Activated CD8-positive, alpha-beta T cell treated with anti-CD3 and anti-CD28 coated beads, Interleukin-2, amount 10 ng/mL, durations not matched to agents 7 days and 5 days (primary cell): ENCODE measurements around the gene AKR1C1. TPM values are rescaled to one million over a fixed set of nuclear protein-coding genes. Genes with fewer than 3 reads are reported as not detected.
"Not testable (repeated sequence)": the region's sequence is repeated elsewhere in the genome, so short reads cannot be mapped to it uniquely, and the experiment has no call there.

Experiments used
- ATAC-seq: fragments of 150-1000 bp; cut with Tn5 transposase; one replicate; pipeline ENCODE4 v1.10.0; 2021; ENCODE audit warnings: moderate library complexity
- CTCF ChIA-PET: fragments of 350-600 bp; sonication (Branson Sonifier 250); formaldehyde crosslinking; loops from one replicate; lab custom pipeline; 2021; ENCODE audit warnings: antibody characterized with exemption; lab: Charles Lee
- POLR2A ChIA-PET: fragments of 350-600 bp; sonication (Branson Sonifier 250); formaldehyde crosslinking; loops from one replicate; lab custom pipeline; 2021; ENCODE audit warnings: antibody characterized with exemption; lab: Charles Lee
- DNase-seq: peaks from one replicate; pipeline ENCODE4 v3.0.0-alpha.2; 2020
- H3K27ac Mint-ChIP-seq: one replicate; pipeline ENCODE4 v1.8.0; 2021; ENCODE audit warnings: mild to moderate bottlenecking, mixed read lengths
- H3K27me3 Mint-ChIP-seq: one replicate; pipeline ENCODE4 v1.8.0; 2021; ENCODE audit warnings: low read depth, mixed read lengths
- H3K36me3 Mint-ChIP-seq: one replicate; pipeline ENCODE4 v1.8.0; 2021; ENCODE audit warnings: low read depth, mixed read lengths
- H3K4me1 Mint-ChIP-seq: one replicate; pipeline ENCODE4 v1.8.0; 2021; ENCODE audit warnings: low read depth, mixed read lengths
- H3K4me3 Mint-ChIP-seq: one replicate; pipeline ENCODE4 v1.8.0; 2021; ENCODE audit warnings: mild to moderate bottlenecking, mixed read lengths
- H3K9me3 Mint-ChIP-seq: one replicate; pipeline ENCODE4 v1.8.0; 2022; ENCODE audit warnings: mixed read lengths; ENCODE audit not compliant: insufficient read depth
- total RNA-seq, 2 experiments: library from RNA; stranded (reverse); gene quantifications; one replicate each; pipeline ENCODE4 v1.2.3, GENCODE V29; 2021

AKR1C1 gene
- total RNA-seq, 2 experiments from 2014 or later, result 0.79 to 0.83 TPM

DNA sequence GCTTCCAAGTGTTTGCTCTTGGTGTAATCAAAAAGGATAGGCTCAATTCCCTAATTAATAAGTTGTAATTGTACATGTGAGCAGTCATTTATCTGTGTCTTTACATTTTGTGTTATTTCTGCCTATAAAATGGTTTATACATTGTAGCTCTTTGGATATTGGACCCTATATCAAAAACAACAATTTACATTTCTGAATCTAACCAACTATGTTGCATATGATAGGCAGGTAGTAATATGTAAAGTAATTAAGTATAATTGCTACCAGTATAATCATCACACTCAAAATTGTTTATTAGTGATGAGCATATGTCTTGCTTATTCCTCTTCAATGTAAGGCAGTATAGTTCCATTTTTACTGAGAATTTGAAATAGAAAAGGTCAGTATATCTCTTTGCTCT, 13.8 kb downstream of the AKR1C1 start:
- H3K27ac Mint-ChIP-seq, result no peak overlapping the region
- POLR2A ChIA-PET, result no interaction called here
- no peaks in the 10 kb centered on the region for H3K27me3 Mint-ChIP-seq
- H3K9me3 Mint-ChIP-seq, result no peaks in the 10 kb centered on the region
- ATAC-seq (no peak), DNase-seq (no peak)
- CTCF ChIA-PET, result no interaction called here
- H3K36me3 Mint-ChIP-seq, result no peaks in the 10 kb centered on the region
- H3K4me3 Mint-ChIP-seq, result no peak overlapping the region
- peaks cover 3% of the 10 kb centered on the region for H3K4me1 Mint-ChIP-seq

- Mint-ChIP-seq H3K36me3 (no peaks in the 10 kb centered on the region), H3K27ac (no peak overlapping the region), H3K4me1 (peaks cover 6% of the 10 kb centered on the region), H3K9me3 (no peaks in the 10 kb centered on the region), H3K27me3 (no peaks in the 10 kb centered on the region), H3K4me3 (no peak overlapping the region)
- DNase-seq, result no peak
- ChIA-PET CTCF (interaction anchor here (1.0 kb wide), 2 partner anchors 129 to 164 kb away, joined by 3 read pairs; no protein-coding TSS in a partner anchor), POLR2A (no interaction called here)
- no peak for ATAC-seq
These were observed 15.7 kb downstream of the AKR1C1 start for GRCh38 chr10:4978870-4979269.

GRCh38 chr10:4980793-4981192, 17.6 kb downstream of the AKR1C1 start:
- H3K9me3 Mint-ChIP-seq, result no peaks in the 10 kb centered on the region
- H3K27ac Mint-ChIP-seq, result no peak overlapping the region
- CTCF ChIA-PET, result interaction anchor here (1.0 kb wide), 1 partner anchor 166 kb away, joined by 3 read pairs; no protein-coding TSS in a partner anchor

DNA sequence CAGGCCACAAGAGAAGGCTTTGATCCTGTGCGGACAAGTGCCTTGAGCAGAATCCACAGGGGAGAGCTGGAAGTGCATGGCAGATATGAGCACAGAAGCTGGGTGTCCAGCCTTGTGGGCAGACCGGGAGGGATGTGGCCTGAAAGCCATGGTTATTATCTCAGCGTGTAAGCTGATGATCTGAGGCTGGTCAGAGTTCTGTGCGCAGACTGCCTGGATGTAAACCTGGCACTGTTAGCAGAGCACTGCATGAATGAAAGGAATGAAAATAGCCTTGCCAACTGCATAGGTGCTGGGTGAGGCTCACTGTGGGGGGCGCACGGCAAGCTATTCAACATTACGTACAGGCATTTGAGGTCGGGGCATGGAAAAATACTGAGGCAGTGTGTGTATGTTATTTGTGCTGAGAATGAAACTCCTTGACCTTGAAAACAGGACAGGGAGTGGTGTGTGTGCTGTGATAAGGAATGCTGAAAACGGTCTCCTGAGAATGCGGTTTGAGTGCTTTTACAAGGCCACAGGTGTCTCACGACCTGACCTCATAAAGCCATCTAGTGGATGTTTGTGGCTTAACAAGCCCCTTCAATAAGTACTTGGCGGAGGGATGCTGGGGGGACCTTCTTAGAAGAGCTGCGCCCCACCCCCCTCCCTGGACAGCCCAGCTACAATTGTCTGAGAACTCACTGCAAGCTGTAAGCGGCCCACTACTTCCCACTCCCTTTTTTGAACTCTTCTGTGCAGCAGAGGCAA, 18.7 kb downstream of the AKR1C1 start:
- Mint-ChIP-seq H3K4me1 (peaks cover 6% of the 10 kb centered on the region), H3K36me3 (no peaks in the 10 kb centered on the region), H3K27me3 (no peaks in the 10 kb centered on the region), H3K4me3 (no peak overlapping the region), H3K27ac (no peak overlapping the region), H3K9me3 (no peaks in the 10 kb centered on the region)
- ChIA-PET POLR2A (no interaction called here), CTCF (interaction anchor here (1.4 to 4.0 kb wide), 2 partner anchors 132 to 149 kb away, joined by 3 to 20 read pairs; no protein-coding TSS in a partner anchor)
- DNase-seq (no peak), ATAC-seq (no peak)

More at GRCh38 chr10:4980793-4981192, 17.6 kb downstream of the AKR1C1 start:
- POLR2A ChIA-PET, result no interaction called here
- no peak for ATAC-seq
- no peak overlapping the region for H3K4me3 Mint-ChIP-seq
- H3K4me1 Mint-ChIP-seq, result peaks cover 6% of the 10 kb centered on the region
- no peaks in the 10 kb centered on the region for H3K27me3 Mint-ChIP-seq
- no peak for DNase-seq
- H3K36me3 Mint-ChIP-seq, result no peaks in the 10 kb centered on the region

DNA sequence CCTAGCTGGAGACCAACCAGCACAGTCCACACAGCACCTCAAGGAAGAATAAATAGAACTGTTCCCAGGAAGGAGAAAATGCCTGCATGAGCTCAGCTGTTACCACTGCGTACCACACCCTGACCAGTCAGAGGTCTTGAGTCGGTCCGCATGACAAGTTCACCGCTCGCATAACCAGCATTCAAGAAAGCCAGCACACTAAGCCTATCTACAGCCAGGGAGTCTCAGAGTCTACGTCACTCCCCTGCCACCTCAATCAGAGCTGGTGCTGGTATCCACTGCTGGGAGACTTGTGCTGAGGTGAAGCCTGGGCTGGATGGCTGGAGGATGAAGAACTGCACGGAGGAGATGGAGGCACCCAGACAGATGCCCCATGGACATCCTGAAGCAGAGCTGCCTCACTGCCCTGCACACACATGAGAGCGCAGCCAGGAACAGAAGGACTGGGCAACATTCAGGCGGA, 19.6 kb downstream of the AKR1C1 start:
- no peaks in the 10 kb centered on the region for H3K9me3 Mint-ChIP-seq
- ChIA-PET POLR2A (interaction anchor here (0.5 kb wide), 1 partner anchor 607 kb away, joined by 3 read pairs; no protein-coding TSS in a partner anchor), CTCF (interaction anchor here (1.4 to 4.0 kb wide), 2 partner anchors 133 to 150 kb away, joined by 3 to 20 read pairs; no protein-coding TSS in a partner anchor)
- H3K27ac Mint-ChIP-seq, result no peak overlapping the region
- H3K4me3 Mint-ChIP-seq, result no peak overlapping the region
- H3K36me3 Mint-ChIP-seq, result no peaks in the 10 kb centered on the region
- peaks cover 6% of the 10 kb centered on the region for H3K4me1 Mint-ChIP-seq
- ATAC-seq (no peak), DNase-seq (no peak)
- no peaks in the 10 kb centered on the region for H3K27me3 Mint-ChIP-seq

- H3K4me1 Mint-ChIP-seq, result peaks cover 6% of the 10 kb centered on the region
- H3K4me3 Mint-ChIP-seq, result no peak overlapping the region
- H3K36me3 Mint-ChIP-seq, result no peaks in the 10 kb centered on the region
- no peak overlapping the region for H3K27ac Mint-ChIP-seq
- no peaks in the 10 kb centered on the region for H3K27me3 Mint-ChIP-seq
- ChIA-PET POLR2A (interaction anchor here (0.6 kb wide), 1 partner anchor 336 kb away, joined by 3 read pairs; no protein-coding TSS in a partner anchor), CTCF (interaction anchor here (4.0 kb wide), 1 partner anchor 134 kb away, joined by 20 read pairs; no protein-coding TSS in a partner anchor)
- ATAC-seq (no peak), DNase-seq (no peak)
- no peaks in the 10 kb centered on the region for H3K9me3 Mint-ChIP-seq
These were observed 20.5 kb downstream of the AKR1C1 start for GRCh38 chr10:4983615-4984216.

GRCh38 chr10:4984223-4984622, 21.0 kb downstream of the AKR1C1 start:
- no peak for ATAC-seq
- no peaks in the 10 kb centered on the region for H3K27me3 Mint-ChIP-seq
- DNase-seq, result no peak
- H3K27ac Mint-ChIP-seq, result no peak overlapping the region
- peaks cover 6% of the 10 kb centered on the region for H3K4me1 Mint-ChIP-seq
- H3K36me3 Mint-ChIP-seq, result no peaks in the 10 kb centered on the region
- H3K4me3 Mint-ChIP-seq, result no peak overlapping the region
- H3K9me3 Mint-ChIP-seq, result no peaks in the 10 kb centered on the region
- POLR2A ChIA-PET, result interaction anchor here (0.6 kb wide), 1 partner anchor 336 kb away, joined by 3 read pairs; no protein-coding TSS in a partner anchor
- CTCF ChIA-PET, result interaction anchor here (4.0 kb wide), 1 partner anchor 134 kb away, joined by 20 read pairs; no protein-coding TSS in a partner anchor

DNA sequence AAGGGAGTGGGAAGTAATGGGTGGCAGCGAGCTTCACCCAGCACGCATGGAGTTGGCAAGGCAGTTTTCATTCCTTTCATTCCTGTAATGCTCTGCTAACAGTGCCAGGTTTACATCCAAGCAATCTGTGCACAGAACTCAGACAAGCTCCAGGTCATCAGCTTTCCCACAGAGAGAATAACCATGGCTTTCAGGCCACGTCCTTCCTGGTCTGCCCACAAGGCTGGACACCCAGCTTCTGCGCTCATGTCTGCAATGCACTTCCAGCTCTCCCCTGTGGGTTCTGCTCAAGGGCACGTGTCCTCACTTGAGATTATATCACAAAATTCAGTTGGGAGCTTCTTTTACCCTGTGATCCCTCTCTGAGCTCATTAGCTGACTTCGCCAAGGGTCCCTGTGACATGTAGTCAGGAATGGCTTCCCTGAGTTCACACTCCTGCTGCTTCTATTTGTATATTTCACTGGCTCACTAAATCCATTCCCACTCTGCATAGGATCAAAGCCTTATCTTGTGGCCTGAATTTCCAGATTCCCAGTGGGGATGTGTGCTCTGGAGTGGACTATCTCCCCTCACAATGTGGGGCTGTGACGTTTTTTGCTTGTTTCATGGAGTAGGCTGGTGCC, 21.9 kb downstream of the AKR1C1 start:
- Mint-ChIP-seq H3K9me3 (no peaks in the 10 kb centered on the region), H3K27ac (no peak overlapping the region), H3K36me3 (no peaks in the 10 kb centered on the region), H3K4me1 (peaks cover 6% of the 10 kb centered on the region), H3K4me3 (no peak overlapping the region), H3K27me3 (no peaks in the 10 kb centered on the region)
- DNase-seq (no peak), ATAC-seq (no peak)
- ChIA-PET POLR2A (no interaction called here), CTCF (interaction anchor here (1.4 to 4.0 kb wide), 2 partner anchors 135 to 170 kb away, joined by 3 to 20 read pairs; no protein-coding TSS in a partner anchor)

DNA sequence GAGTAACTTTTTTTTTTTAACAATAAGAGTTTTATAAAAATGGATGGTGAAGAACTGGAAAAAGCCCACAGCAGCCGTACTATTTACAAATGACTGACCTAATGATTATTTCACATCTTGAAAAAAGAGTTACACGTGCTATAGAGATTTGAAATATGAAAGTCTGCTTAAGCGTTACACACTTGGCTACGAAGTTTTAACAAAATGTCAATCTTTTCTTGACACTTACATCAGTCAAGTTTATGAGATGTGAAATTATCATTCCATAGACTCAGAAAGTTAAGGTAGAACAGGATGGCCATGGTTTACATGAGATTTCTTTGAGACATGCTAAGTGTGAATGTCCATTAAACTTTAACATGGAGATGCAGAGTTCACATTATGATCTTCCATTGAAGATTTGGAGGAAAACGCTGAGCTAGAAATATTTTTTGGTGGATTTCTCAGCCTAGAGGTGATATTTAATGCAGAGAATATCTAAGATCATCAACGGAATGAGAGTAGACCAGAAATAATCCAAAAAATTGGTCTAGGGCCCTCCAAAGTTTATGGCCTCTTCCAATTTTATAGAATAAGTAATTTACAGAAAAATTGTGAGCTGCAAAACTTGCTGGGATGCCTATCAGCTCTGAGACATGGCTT, 24.9 kb downstream of the AKR1C1 start:
- CTCF ChIA-PET, ATAC-seq, H3K27ac Mint-ChIP-seq, H3K9me3 Mint-ChIP-seq, H3K27me3 Mint-ChIP-seq, POLR2A ChIA-PET, H3K36me3 Mint-ChIP-seq, H3K4me1 Mint-ChIP-seq, H3K4me3 Mint-ChIP-seq, DNase-seq: not testable (repeated sequence)

DNA sequence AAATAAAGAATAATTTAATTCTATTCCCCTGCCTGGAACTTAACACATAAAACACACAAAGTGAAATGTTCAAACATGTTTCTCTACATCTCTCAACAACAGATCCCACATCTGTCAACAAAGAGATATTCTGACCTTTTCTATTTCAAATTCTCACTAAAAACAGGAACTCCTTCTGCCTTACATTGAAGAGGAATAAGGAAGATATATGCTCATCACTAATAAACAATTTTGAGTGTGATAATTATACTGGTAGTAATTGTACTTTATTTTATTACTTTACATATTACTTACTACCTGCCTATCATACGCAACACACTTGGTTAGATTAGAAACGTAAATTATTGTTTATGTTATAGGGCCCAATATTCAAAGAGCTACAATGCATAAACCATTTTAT, 27.0 kb downstream of the AKR1C1 start:
- Mint-ChIP-seq H3K9me3 (no peaks in the 10 kb centered on the region), H3K27ac (no peak overlapping the region), H3K27me3 (no peaks in the 10 kb centered on the region), H3K36me3 (no peaks in the 10 kb centered on the region), H3K4me3 (no peak overlapping the region), H3K4me1 (no peaks in the 10 kb centered on the region)
- no peak for DNase-seq
- no peak for ATAC-seq
- ChIA-PET CTCF (no interaction called here), POLR2A (no interaction called here)

GRCh38 chr10:4991463-4991862, 28.2 kb downstream of the AKR1C1 start:
- CTCF ChIA-PET, ATAC-seq, H3K9me3 Mint-ChIP-seq, H3K36me3 Mint-ChIP-seq, DNase-seq, H3K27me3 Mint-ChIP-seq, H3K27ac Mint-ChIP-seq, H3K4me1 Mint-ChIP-seq, H3K4me3 Mint-ChIP-seq, POLR2A ChIA-PET: not testable (repeated sequence)
